PC-9 (cell line): ENCODE measurements around the gene SOCS4. TPM values are rescaled to one million over a fixed set of nuclear protein-coding genes. Genes with fewer than 3 reads are reported as not detected.
A peak's percentile ranks its signal among the peaks of the same experiment; 100 is the strongest.

Experiments used
- BruUV-seq: library from RNA; stranded (reverse); fragments of 400-500 nt; replicated peaks from 2 replicates; lab custom pipeline; 2021; lab: Mats Ljungman, UMichigan
- CTCF ChIA-PET: fragments of 300-600 bp; sonication (Branson Sonifier 250); formaldehyde crosslinking; loops from one replicate; lab custom pipeline; 2022; ENCODE audit warnings: antibody characterized with exemption; lab: Charles Lee
- POLR2A ChIA-PET: fragments of 300-600 bp; sonication (Branson Sonifier 250); formaldehyde crosslinking; loops from one replicate; lab custom pipeline; 2022; ENCODE audit warnings: antibody characterized with exemption; ENCODE audit not compliant: unreplicated experiment; lab: Charles Lee
- DNase-seq, 2 experiments: peaks; one replicate each; pipeline versions ENCODE4 v3.0.0 to v3.0.0-alpha.2; 2015 to 2022; ENCODE audit warnings: mixed read lengths in 1 of 2
- H2AFZ ChIP-seq: fragments of 200-600 bp; sonication (generic); 2 replicates; pipeline ENCODE4 v1.8.1; 2017; ENCODE audit warnings: antibody characterized with exemption
- H3F3A ChIP-seq: fragments of 200-600 bp; sonication (generic); 2 replicates; pipeline ENCODE4 v1.8.1; 2017; ENCODE audit warnings: antibody characterized with exemption, mild to moderate bottlenecking, low read depth; ENCODE audit not compliant: insufficient read depth
- H3K27ac ChIP-seq: fragments of 200-600 bp; sonication (generic); 2 replicates; pipeline ENCODE4 v1.6.1; 2016; ENCODE audit warnings: mixed run types
- H3K27me3 ChIP-seq: fragments of 200-600 bp; sonication (generic); 2 replicates; pipeline ENCODE4 v1.6.1; 2016; ENCODE audit warnings: low read depth, mixed run types; ENCODE audit not compliant: insufficient read depth
- H3K36me3 ChIP-seq: fragments of 200-600 bp; sonication (generic); 2 replicates; pipeline ENCODE4 v1.6.1; 2016; ENCODE audit warnings: low read depth, mixed run types
- H3K4me1 ChIP-seq: fragments of 200-600 bp; sonication (generic); replicated peaks from 2 replicates; pipeline ENCODE4 v1.6.1; 2016; ENCODE audit warnings: mixed run types; ENCODE audit not compliant: insufficient read depth
- H3K4me2 ChIP-seq: fragments of 200-600 bp; sonication (generic); 2 replicates; pipeline ENCODE4 v1.6.1; 2017; ENCODE audit warnings: mixed run types
- H3K4me3 ChIP-seq: fragments of 200-600 bp; sonication (generic); 2 replicates; pipeline ENCODE4 v1.6.1; 2016; ENCODE audit warnings: mixed run types
- H3K79me2 ChIP-seq: fragments of 200-600 bp; sonication (generic); 2 replicates; pipeline ENCODE4 v1.6.1; 2017; ENCODE audit warnings: low read depth, mixed run types
- H3K9me2 ChIP-seq: fragments of 200-600 bp; sonication (generic); 2 replicates; pipeline ENCODE4 v1.8.1; 2017; ENCODE audit warnings: mild to moderate bottlenecking; ENCODE audit not compliant: insufficient read depth
- H3K9me3 ChIP-seq: fragments of 200-600 bp; sonication (generic); 2 replicates; pipeline ENCODE4 v1.8.1; 2016; ENCODE audit warnings: low read depth; ENCODE audit not compliant: insufficient read depth
- H4K20me1 ChIP-seq: fragments of 200-600 bp; sonication (generic); 2 replicates; pipeline ENCODE4 v1.8.1; 2017; ENCODE audit not compliant: insufficient read depth
- CTCF ChIP-seq: fragments of 200-600 bp; sonication (generic); conservative IDR thresholded peaks from 2 replicates; pipeline ENCODE4 v1.6.1; 2017; ENCODE audit warnings: mixed run types, antibody characterized with exemption, mild to moderate bottlenecking, moderate library complexity
- EZH2 ChIP-seq: fragments of 200-600 bp; sonication (generic); IDR thresholded peaks from 2 replicates; pipeline ENCODE4 v1.8.0; 2017; ENCODE audit warnings: antibody characterized with exemption, low read depth
- intact Hi-C: fragments of 100-400 bp; cut with micrococcal nuclease; formaldehyde crosslinking; loops from one replicate; pipeline ENCODE4 v1.10.0; 2022; ENCODE audit not compliant: unreplicated experiment
- total RNA-seq: library from RNA; stranded (reverse); gene quantifications from 2 replicates; pipeline ENCODE4 v1.2.3, GENCODE V29; 2021

SOCS4 gene
- total RNA-seq, 1 experiment from 2014 or later, result 25.3 TPM

DNA sequence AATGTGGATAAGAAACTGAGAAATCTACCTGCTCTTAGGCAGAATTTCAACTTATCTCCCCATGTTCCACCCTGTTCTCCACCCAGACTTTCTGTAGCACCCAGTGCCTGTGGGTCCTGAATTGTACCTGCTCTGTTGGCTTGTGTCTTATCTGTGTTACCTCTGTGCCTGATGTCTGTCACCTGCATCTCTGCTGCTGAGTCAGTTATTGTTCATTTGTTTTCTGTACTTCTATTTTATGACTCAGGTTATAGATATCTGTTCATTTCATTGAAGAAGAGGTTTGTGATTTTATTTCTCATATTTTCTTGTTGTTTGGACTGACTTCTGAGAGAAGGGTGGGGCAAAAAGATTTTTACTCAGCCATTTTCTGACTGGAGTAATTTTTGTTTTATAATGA, 11.7 kb downstream of the SOCS4 start:
- H3K9me3 ChIP-seq, result no peaks in the 10 kb centered on the region
- peak; percentile 11 to 71 for DNase-seq
- CTCF ChIA-PET, result no interaction called here
- TF ChIP-seq EZH2, result no peak
- TF ChIP-seq CTCF, result no peak
- no peaks in the 10 kb centered on the region for H3K9me2 ChIP-seq
- POLR2A ChIA-PET, result interaction anchor here (0.6 kb wide), 1 partner anchor 106 kb away, joined by 3 read pairs; no protein-coding TSS in a partner anchor
- H3K4me3 ChIP-seq, result no peak overlapping the region
- peaks cover 6% of the 10 kb centered on the region; the same call in 1 of the 2 replicates for H4K20me1 ChIP-seq
- peaks cover 21% of the 10 kb centered on the region; the same call in 1 of the 2 replicates for H3K36me3 ChIP-seq
- peak overlapping the region; percentile 48 for H3K27ac ChIP-seq
- no peaks in the 10 kb centered on the region for H3K27me3 ChIP-seq
- H2AFZ ChIP-seq, result no peak overlapping the region
- H3K4me2 ChIP-seq, result peak overlapping the region; percentile 18; the same call in 1 of the 2 replicates
- peaks cover 17% of the 10 kb centered on the region; the same call in 1 of the 2 replicates for H3F3A ChIP-seq
- no TSS peak for BruUV-seq
- peaks cover 31% of the 10 kb centered on the region for H3K79me2 ChIP-seq
- intact Hi-C loops, result no loop called here
- peaks cover 19% of the 10 kb centered on the region for H3K4me1 ChIP-seq

DNA sequence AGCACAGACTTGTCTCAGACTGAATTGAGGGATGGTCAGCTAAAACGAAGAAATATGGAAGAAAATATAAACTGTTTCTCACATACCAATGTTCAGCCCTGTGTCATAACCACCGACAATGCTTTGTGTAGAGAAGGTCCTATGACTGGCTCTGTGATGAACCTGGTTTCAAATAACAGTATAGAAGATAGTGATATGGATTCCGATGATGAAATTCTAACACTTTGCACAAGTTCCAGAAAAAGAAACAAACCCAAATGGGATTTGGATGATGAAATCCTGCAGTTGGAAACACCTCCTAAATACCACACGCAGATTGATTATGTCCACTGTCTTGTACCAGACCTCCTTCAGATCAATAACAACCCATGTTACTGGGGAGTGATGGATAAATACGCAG, 16.5 kb downstream of the SOCS4 start:
- Histone ChIP-seq H3K4me2 (no peak overlapping the region), H3K4me3 (no peak overlapping the region), H4K20me1 (peaks cover 5% of the 10 kb centered on the region; the same call in 1 of the 2 replicates), H3K4me1 (peaks cover 10% of the 10 kb centered on the region), H3K9me3 (no peaks in the 10 kb centered on the region), H3K79me2 (peaks cover 24% of the 10 kb centered on the region), H3K27ac (no peak overlapping the region), H2AFZ (no peak overlapping the region), H3F3A (peaks cover 32% of the 10 kb centered on the region), H3K27me3 (no peaks in the 10 kb centered on the region), H3K9me2 (no peaks in the 10 kb centered on the region), H3K36me3 (0 out of 2 replicates have a peak, but pooled peaks cover 13% of the 10 kb centered on the region)
- CTCF ChIA-PET, result no interaction called here
- POLR2A ChIA-PET, result no interaction called here
- no TSS peak for BruUV-seq
- intact Hi-C loops, result no loop called here
- no peak for DNase-seq
- TF ChIP-seq CTCF (no peak), EZH2 (no peak)

- no peak for DNase-seq
- H3K4me2 ChIP-seq, result no peak overlapping the region
- CTCF ChIA-PET, result no interaction called here
- 0 out of 2 replicates have a peak, but pooled peaks cover 10% of the 10 kb centered on the region for H3K36me3 ChIP-seq
- H3F3A ChIP-seq, result peaks cover 41% of the 10 kb centered on the region
- H3K27ac ChIP-seq, result no peak overlapping the region
- no peaks in the 10 kb centered on the region for H3K27me3 ChIP-seq
- POLR2A ChIA-PET, result interaction anchor here (0.6 kb wide), 5 partner anchors 13 to 353 kb away, joined by 3 to 8 read pairs (median 4); no protein-coding TSS in a partner anchor
- H3K9me2 ChIP-seq, result no peaks in the 10 kb centered on the region
- no peak overlapping the region for H2AFZ ChIP-seq
- H3K79me2 ChIP-seq, result peaks cover 12% of the 10 kb centered on the region
- no peak for TF ChIP-seq EZH2
- TF ChIP-seq CTCF, result no peak
- no TSS peak for BruUV-seq
- no peak overlapping the region for H3K4me3 ChIP-seq
- H4K20me1 ChIP-seq, result no peaks in the 10 kb centered on the region
- intact Hi-C loops, result no loop called here
- H3K9me3 ChIP-seq, result no peaks in the 10 kb centered on the region
- H3K4me1 ChIP-seq, result no peaks in the 10 kb centered on the region
Observed at GRCh38 chr14:55045087-55045486, 18.1 kb downstream of the SOCS4 start.
